Stimulated activated naive CD8-positive, alpha-beta T cell treated with anti-CD3 and anti-CD28 coated beads, Interleukin-15, Interleukin-2, amounts not matched to agents 100 U/mL and 50 U/mL, for 24 hours (primary cell): ENCODE measurements around the gene SPTLC3.

Experiments used
- ATAC-seq: fragments of 150-1000 bp; cut with Tn5 transposase; one replicate; pipeline ENCODE4 v1.10.0; 2021
- DNase-seq: peaks from one replicate; pipeline ENCODE4 v3.0.0; 2021

SPTLC3 gene

GRCh38 chr20:12984863-12985262 is 23.9 kb upstream of the SPTLC3 start:
- DNase-seq, result no peak
- no peak for ATAC-seq

GRCh38 chr20:12987261-12987660 is 21.5 kb upstream of the SPTLC3 start:
- DNase-seq, result no peak
- no peak for ATAC-seq

GRCh38 chr20:12989586-12990115 is 19.1 kb upstream of the SPTLC3 start:
- DNase-seq (no peak), ATAC-seq (no peak)

GRCh38 chr20:12997128-12997655 is 11.6 kb upstream of the SPTLC3 start:
- no peak for ATAC-seq
- DNase-seq, result no peak

GRCh38 chr20:12998046-12998445 is 10.7 kb upstream of the SPTLC3 start:
- ATAC-seq, result no peak
- DNase-seq, result no peak

GRCh38 chr20:12999201-12999600 is 9.6 kb upstream of the SPTLC3 start:
- DNase-seq, result no peak
- no peak for ATAC-seq

GRCh38 chr20:13002251-13002650 is 6.5 kb upstream of the SPTLC3 start:
- no peak for DNase-seq
- ATAC-seq, result no peak

GRCh38 chr20:13006825-13007224 is 1.9 kb upstream of the SPTLC3 start:
- DNase-seq (no peak), ATAC-seq (no peak)

GRCh38 chr20:13007596-13007995 is 1.2 kb upstream of the SPTLC3 start:
- ATAC-seq, result no peak

GRCh38 chr20:13009682-13010406 is 1.1 kb downstream of the SPTLC3 start:
- DNase-seq (no peak), ATAC-seq (peak; percentile 61)

More at GRCh38 chr20:13007596-13007995, 1.2 kb upstream of the SPTLC3 start:
- no peak for DNase-seq

- DNase-seq (no peak), ATAC-seq (no peak)
These were observed 4.1 kb downstream of the SPTLC3 start for GRCh38 chr20:13012886-13013285.

GRCh38 chr20:13013411-13013810 is 4.6 kb downstream of the SPTLC3 start:
- ATAC-seq, result no peak

GRCh38 chr20:13017235-13017634 is 8.5 kb downstream of the SPTLC3 start:
- DNase-seq (no peak), ATAC-seq (no peak)

More at GRCh38 chr20:13013411-13013810, 4.6 kb downstream of the SPTLC3 start:
- no peak for DNase-seq

- DNase-seq, result no peak
- no peak for ATAC-seq
These were observed 9.2 kb downstream of the SPTLC3 start for GRCh38 chr20:13017883-13018535.

GRCh38 chr20:13021205-13021970 is 12.6 kb downstream of the SPTLC3 start:
- ATAC-seq (no peak), DNase-seq (no peak)

GRCh38 chr20:13022401-13023155 is 13.8 kb downstream of the SPTLC3 start:
- ATAC-seq, result no peak
- DNase-seq, result no peak

- no peak for ATAC-seq
- DNase-seq, result no peak
These were observed 15.8 kb downstream of the SPTLC3 start for GRCh38 chr20:13024596-13024995.

GRCh38 chr20:13025181-13025580 is 16.4 kb downstream of the SPTLC3 start:
- ATAC-seq, result no peak

GRCh38 chr20:13028001-13028400 is 19.2 kb downstream of the SPTLC3 start:
- DNase-seq (no peak), ATAC-seq (no peak)

More at GRCh38 chr20:13025181-13025580, 16.4 kb downstream of the SPTLC3 start:
- no peak for DNase-seq

GRCh38 chr20:13028673-13029072 is 19.9 kb downstream of the SPTLC3 start:
- DNase-seq, result no peak
- ATAC-seq, result no peak

- DNase-seq, result no peak
- peak; percentile 77 for ATAC-seq
These were observed 21.1 kb downstream of the SPTLC3 start for GRCh38 chr20:13029687-13030375.
